Right ventricle myocardium inferior (tissue), 1 donor: Measurements from ENCODE around the gene PCARE. TPM values are rescaled to one million over a fixed set of nuclear protein-coding genes. Genes with fewer than 3 reads are reported as not detected.

Experiments
- ATAC-seq: fragments of 200-7000 bp; cut with Tn5 transposase; one replicate; pipeline ENCODE4 v1.9.1; 2020; ENCODE audit warnings: mild to moderate bottlenecking, moderate library complexity
- DNase-seq: peaks from one replicate; pipeline ENCODE4 v3.0.0; 2021; ENCODE audit errors: missing footprints
- intact Hi-C: fragments of 100-400 bp; cut with DNase I; formaldehyde crosslinking; loops from one replicate; pipeline ENCODE4 v1.11.0; 2022
- total RNA-seq: library from RNA; stranded (reverse); fragmentation: NEBNext Ultra II Directional; extraction: Animal tissue kit (Norgen Biotek cat#: 25700); gene quantifications from one replicate; pipeline ENCODE4 v1.2.1, GENCODE V29; 2021
- donor health status: DM: no; HTN: yes; CAD: no; lungs with severe emphysema.

PCARE gene
- total RNA-seq, 1 donor from 2014 or later, result 0.51 TPM

DNA sequence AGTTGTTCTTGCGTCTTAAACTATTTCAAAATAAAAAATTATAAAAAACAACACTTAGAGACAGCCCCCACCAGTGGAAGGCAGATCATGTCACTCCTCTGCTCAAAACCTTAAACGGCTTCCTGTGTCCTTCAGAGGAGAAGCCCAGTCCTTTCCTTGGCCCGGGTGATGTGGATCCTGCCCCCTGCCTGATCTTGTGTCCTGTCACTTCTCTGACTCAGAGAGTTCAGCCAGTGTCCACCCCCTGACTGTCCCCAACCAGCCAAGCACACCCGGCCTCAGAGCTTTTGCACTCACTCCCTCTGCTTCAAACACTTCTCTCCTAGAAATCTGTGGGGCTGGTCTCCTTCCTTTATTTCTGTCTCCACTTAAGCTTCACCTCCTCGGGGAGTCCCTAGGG lies 57.8 kb downstream of the PCARE start:
- intact Hi-C loops, result loop anchor here (5.0 to 10.0 kb wide), 2 partner anchors 101 to 392 kb away; partner anchors contain the start of gene CLIP4
- no peak for ATAC-seq
- DNase-seq, result no peak

- peak; percentile 65 for DNase-seq
- ATAC-seq, result peak; percentile 56
- intact Hi-C loops, result loop anchor here (5.0 to 10.0 kb wide), 2 partner anchors 101 to 391 kb away; partner anchors contain the start of gene CLIP4
Measured at GRCh38 chr2:29015701-29016470, 58.4 kb downstream of the PCARE start.

DNA sequence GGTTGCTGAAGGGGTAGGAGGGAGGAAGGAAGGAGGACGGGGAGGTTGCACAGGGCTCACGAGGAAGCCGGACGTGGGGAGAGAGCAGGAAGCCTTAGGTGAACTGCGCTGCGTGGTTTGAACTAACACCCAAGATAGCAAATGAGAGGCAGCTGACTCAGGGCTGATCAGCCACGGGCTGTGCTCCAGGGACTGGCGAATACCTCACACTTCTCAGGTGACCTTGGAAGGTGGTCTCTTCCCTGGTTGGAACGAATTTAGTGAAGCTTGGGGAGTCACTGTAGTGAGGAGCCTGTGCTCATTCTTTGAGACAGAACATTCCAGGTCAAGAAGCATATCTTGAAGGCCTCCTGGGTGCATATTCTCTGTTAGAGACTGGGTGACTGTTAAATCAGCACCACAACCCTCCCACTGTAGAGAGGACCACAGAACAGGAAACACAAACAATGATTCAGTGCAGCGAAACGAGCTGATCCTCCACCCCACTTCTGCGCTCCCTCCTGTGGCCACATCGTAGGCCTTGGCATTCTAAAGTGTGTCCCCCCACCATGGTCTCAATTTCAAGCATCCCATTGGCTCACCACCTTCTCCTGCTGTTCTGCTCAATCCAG lies 59.4 kb downstream of the PCARE start:
- intact Hi-C loops, result loop anchor here (5.0 to 10.0 kb wide), 2 partner anchors 102 to 390 kb away; partner anchors contain the start of gene CLIP4
- peak; percentile 77 for DNase-seq
- ATAC-seq, result peak; percentile 30

GRCh38 chr2:29014331-29014730 lies 60.0 kb downstream of the PCARE start:
- ATAC-seq (peak; percentile 9), DNase-seq (peak; percentile 51)
- intact Hi-C loops, result loop anchor here (10.0 kb wide), 1 partner anchor 390 kb away; no protein-coding TSS in a partner anchor

GRCh38 chr2:29013057-29013780 lies 61.1 kb downstream of the PCARE start:
- DNase-seq, result no peak
- intact Hi-C loops, result loop anchor here (10.0 kb wide), 1 partner anchor 388 kb away; no protein-coding TSS in a partner anchor
- ATAC-seq, result no peak

- ATAC-seq (peak; percentile 62), DNase-seq (peak; percentile 86)
- intact Hi-C loops, result loop anchor here (10.0 kb wide), 1 partner anchor 387 kb away; no protein-coding TSS in a partner anchor
Measured at GRCh38 chr2:29012211-29012681, 62.1 kb downstream of the PCARE start.

Other genes starting within 250 kb of the PCARE start
- 24.6 TPM for gene TRMT61B, start 204.2 kb downstream of the PCARE start, total RNA-seq
- gene WDR43, start 179.9 kb downstream of the PCARE start, total RNA-seq, result 16.8 TPM
- gene TOGARAM2, start 93.2 kb downstream of the PCARE start, total RNA-seq, result 38.0 TPM
- gene CLIP4, start 40.9 kb upstream of the PCARE start, total RNA-seq, result 26.2 TPM